ENCODE results near the gene NOL6. TPM values are rescaled to one million over a fixed set of nuclear protein-coding genes. Genes with fewer than 3 reads are reported as not detected.

The NOL6 gene
- total and polyA plus RNA-seq, 2 of the 8 experiments (the other 6 are each of a cell fraction or from before 2014, with no cell fraction given): 44.0 to 55.0 TPM

DNA sequence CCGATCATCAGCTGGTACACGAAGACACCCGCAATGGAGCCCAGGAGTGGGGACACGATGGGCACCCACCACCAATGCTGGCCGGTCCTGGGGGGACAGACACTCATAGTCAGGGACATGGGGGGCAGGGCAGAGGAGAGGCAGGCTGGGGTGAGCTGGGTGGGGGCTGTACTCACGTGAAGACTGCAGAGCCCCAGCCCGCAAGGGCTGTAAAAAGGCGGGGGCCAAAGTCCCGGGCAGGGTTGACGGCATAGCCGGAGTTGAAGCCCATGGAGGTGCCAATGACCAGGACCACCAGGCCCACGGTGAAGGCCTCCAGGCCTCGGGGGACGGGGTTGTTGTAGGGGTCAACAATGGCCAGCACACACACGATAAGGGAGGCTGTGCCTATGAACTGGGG is 31.6 kb downstream of the NOL6 start:
- Histone ChIP-seq H4K8ac (ENCODE audit: extremely low read depth, insufficient read depth, low read length) (no peak overlapping the region; the same call in 1 of the 2 replicates), H2BK120ac (replicated peaks; ENCODE audit: low read depth, low read length) (no peak overlapping the region), H3K9me3 (ENCODE audit: insufficient read depth in 2 of 2, low read depth in 1 of 2, low read length in 1 of 2) (no peaks in the 10 kb centered on the region), H3K4me3 (ENCODE audit: extremely low read depth in 1 of 4, insufficient read depth in 2 of 4, low read depth in 3 of 4, low read length in 4 of 4) (no peak overlapping the region), H2BK15ac (ENCODE audit: low read length) (no peak overlapping the region), H3K27ac (ENCODE audit: low read depth, low read length) (no peak overlapping the region), H2BK5ac (ENCODE audit: low read depth, low read length) (no peak overlapping the region), H2BK20ac (ENCODE audit: low read length) (no peak overlapping the region), H3K79me1 (ENCODE audit: low read depth, low read length) (no peaks in the 10 kb centered on the region), H4K5ac (ENCODE audit: insufficient read length, low read depth, low read length) (no peak overlapping the region), H3K23ac (ENCODE audit: insufficient read length) (no peak overlapping the region), H3K14ac (ENCODE audit: insufficient read length) (no peak overlapping the region), H3K18ac (ENCODE audit: extremely low read depth, low read length) (no peak overlapping the region), H4K20me1 (replicated peaks in 1 of 2; ENCODE audit: control insufficient read depth in 1 of 2, insufficient read depth in 2 of 2, low read length in 2 of 2) (no peaks in the 10 kb centered on the region), H3K36me3 (ENCODE audit: control insufficient read depth in 2 of 4, insufficient read depth in 4 of 4, low read length in 3 of 4) (no peaks in the 10 kb centered on the region), H4K91ac (replicated peaks; ENCODE audit: insufficient read length, low read length) (no peak overlapping the region), H2BK12ac (ENCODE audit: low read depth, low read length) (no peak overlapping the region), H2AFZ (ENCODE audit: low read length) (no peak overlapping the region), H3K23me2 (ENCODE audit: low read depth, low read length) (peaks cover 3% of the 10 kb centered on the region; the same call in 1 of the 2 replicates), H2AK5ac (ENCODE audit: low read depth, low read length) (no peak overlapping the region), H3K56ac (replicated peaks; ENCODE audit: insufficient read length, low read depth, low read length) (no peak overlapping the region), H3K79me2 (ENCODE audit: control insufficient read depth in 1 of 2, insufficient read depth in 2 of 2, low read length in 2 of 2) (no peaks in the 10 kb centered on the region), H3K4me2 (ENCODE audit: insufficient read depth in 1 of 2, low read depth in 2 of 2, low read length in 2 of 2) (no peak overlapping the region), H3K27me3 (replicated peaks in 1 of 4; ENCODE audit: control insufficient read depth in 3 of 4, extremely low read depth in 1 of 4, insufficient read depth in 3 of 4, low read length in 3 of 4) (peaks cover 0 to 10% (median 5%) of the 10 kb centered on the region in 4 experiments; a peak in 4 of 7 replicates), H3K4me1 (replicated peaks in 1 of 4; ENCODE audit: control insufficient read depth in 3 of 4, insufficient read depth in 4 of 4, low read length in 3 of 4) (peaks cover 0 to 26% (median 17%) of the 10 kb centered on the region in 4 experiments; a peak in 5 of 7 replicates), H3K9ac (replicated peaks in 1 of 4; ENCODE audit: extremely low read depth in 1 of 4, low read depth in 3 of 4, low read length in 3 of 4) (no peak overlapping the region), H3K4ac (replicated peaks; ENCODE audit: insufficient read length, low read depth, low read length) (no peak overlapping the region)
- TF ChIP-seq TAF7 (optimal IDR thresholded peaks at IDR 0.05; ENCODE audit: borderline replicate concordance, low read depth, low read length) (no peak), ZNF274 (IDR thresholded peaks at IDR 0.05; ENCODE audit: borderline replicate concordance, extremely low read depth, low read length) (no peak), FOSL1 (IDR thresholded peaks at IDR 0.05; ENCODE audit: insufficient read depth, low read depth, low read length) (no peak), TEAD4 (IDR thresholded peaks at IDR 0.05; ENCODE audit: low read depth, low read length) (no peak), CBX8 (IDR thresholded peaks at IDR 0.05; ENCODE audit: borderline replicate concordance, low read depth, low read length) (no peak), RNF2 (IDR thresholded peaks at IDR 0.05; ENCODE audit: borderline replicate concordance, low read depth, low read length, missing control alignments, poor library complexity, severe bottlenecking) (no peak), NANOG (IDR thresholded peaks at IDR 0.05; ENCODE audit: insufficient read depth, low read depth, low read length, poor library complexity, severe bottlenecking) (no peak)
- DNase-seq (ENCODE audit: low read depth in 1 of 2, low spot score in 2 of 2) (no peak), FAIRE-seq (no peak)
- ChIA-PET CTCF (ENCODE audit: partially characterized antibody) (interaction anchor here (0.9 to 9.1 kb wide), 7 partner anchors 11 to 68 kb away, joined by 3 to 63 read pairs (median 5); no protein-coding TSS in a partner anchor), POLR2A (ENCODE audit: partially characterized antibody) (interaction anchor here (0.9 to 2.7 kb wide), 4 partner anchors 11 to 38 kb away, joined by 4 to 8 read pairs (median 5); no protein-coding TSS in a partner anchor)
- 87% methylated on average over 10 of the region's 15 CpGs; no CpG with 5 or more reads in 1 of the 2 experiments for WGBS, 2 experiments (ENCODE audit: extremely low coverage in 1 of 2, insufficient coverage in 1 of 2, insufficient read length in 1 of 2, insufficient replicate concordance in 2 of 2, low coverage in 1 of 2, low lambda C conversion rate in 2 of 2, missing lambda C conversion rate in 1 of 2)
